Activated naive CD8-positive, alpha-beta T cell (primary cell): ENCODE data around the gene PRPS1.
"Not testable (repeated sequence)": the region's sequence is repeated elsewhere in the genome, so short reads cannot be mapped to it uniquely, and the experiment has no call there.

Experiments used
- H3K27ac Mint-ChIP-seq: one replicate; pipeline ENCODE4 v1.8.0; 2021; ENCODE audit warnings: mixed read lengths
- H3K27me3 Mint-ChIP-seq: one replicate; pipeline ENCODE4 v1.8.0; 2021; ENCODE audit warnings: mixed read lengths
- H3K36me3 Mint-ChIP-seq: one replicate; pipeline ENCODE4 v1.8.0; 2021; ENCODE audit warnings: mixed read lengths
- H3K4me1 Mint-ChIP-seq: one replicate; pipeline ENCODE4 v1.8.0; 2021; ENCODE audit warnings: low read depth, mixed read lengths
- H3K4me3 Mint-ChIP-seq: one replicate; pipeline ENCODE4 v1.8.0; 2021; ENCODE audit warnings: mild to moderate bottlenecking, mixed read lengths
- H3K9me3 Mint-ChIP-seq: one replicate; pipeline ENCODE4 v1.8.0; 2021; ENCODE audit warnings: low read depth, mixed read lengths

PRPS1 gene

GRCh38 chrX:107675823-107676555 lies 47.7 kb downstream of the PRPS1 start:
- Mint-ChIP-seq H3K27ac (peak overlapping the region; percentile 99), H3K4me1 (peaks cover 63% of the 10 kb centered on the region), H3K27me3 (no peaks in the 10 kb centered on the region), H3K4me3 (peak overlapping the region; percentile 88), H3K36me3 (no peaks in the 10 kb centered on the region), H3K9me3 (no peaks in the 10 kb centered on the region)

- Mint-ChIP-seq H3K27ac (peak overlapping the region; percentile 99), H3K27me3 (no peaks in the 10 kb centered on the region), H3K4me3 (peak overlapping the region; percentile 88), H3K9me3 (no peaks in the 10 kb centered on the region), H3K4me1 (peaks cover 59% of the 10 kb centered on the region), H3K36me3 (no peaks in the 10 kb centered on the region)
Measured at GRCh38 chrX:107676559-107677378, 48.5 kb downstream of the PRPS1 start.

- H3K4me3 Mint-ChIP-seq: peak overlapping the region; percentile 88
- no peaks in the 10 kb centered on the region for H3K36me3 Mint-ChIP-seq
- no peaks in the 10 kb centered on the region for H3K9me3 Mint-ChIP-seq
- peak overlapping the region; percentile 99 for H3K27ac Mint-ChIP-seq
- H3K27me3 Mint-ChIP-seq: no peaks in the 10 kb centered on the region
- peaks cover 58% of the 10 kb centered on the region for H3K4me1 Mint-ChIP-seq
Measured at GRCh38 chrX:107677501-107677901, 49.2 kb downstream of the PRPS1 start.

GRCh38 chrX:107677909-107678308 lies 49.6 kb downstream of the PRPS1 start:
- Mint-ChIP-seq H3K4me1 (peaks cover 56% of the 10 kb centered on the region), H3K9me3 (no peaks in the 10 kb centered on the region), H3K27me3 (no peaks in the 10 kb centered on the region), H3K36me3 (no peaks in the 10 kb centered on the region), H3K27ac (peak overlapping the region; percentile 99), H3K4me3 (peak overlapping the region; percentile 88)

- Mint-ChIP-seq H3K4me3 (peak overlapping the region; percentile 13), H3K36me3 (no peaks in the 10 kb centered on the region), H3K9me3 (no peaks in the 10 kb centered on the region), H3K27ac (peak overlapping the region; percentile 99), H3K27me3 (no peaks in the 10 kb centered on the region), H3K4me1 (peaks cover 55% of the 10 kb centered on the region)
Measured at GRCh38 chrX:107678957-107679740, 50.8 kb downstream of the PRPS1 start.

- Mint-ChIP-seq H3K4me1 (peaks cover 51% of the 10 kb centered on the region), H3K36me3 (no peaks in the 10 kb centered on the region), H3K4me3 (no peak overlapping the region), H3K27ac (no peak overlapping the region), H3K27me3 (no peaks in the 10 kb centered on the region), H3K9me3 (no peaks in the 10 kb centered on the region)
Measured at GRCh38 chrX:107682256-107682655, 53.9 kb downstream of the PRPS1 start.

GRCh38 chrX:107683124-107683895 lies 55.0 kb downstream of the PRPS1 start:
- Mint-ChIP-seq H3K27me3 (no peaks in the 10 kb centered on the region), H3K36me3 (no peaks in the 10 kb centered on the region), H3K9me3 (no peaks in the 10 kb centered on the region), H3K27ac (peak overlapping the region; percentile 50), H3K4me3 (no peak overlapping the region), H3K4me1 (peaks cover 45% of the 10 kb centered on the region)

- H3K27ac Mint-ChIP-seq: no peak overlapping the region
- H3K4me3 Mint-ChIP-seq: no peak overlapping the region
- no peaks in the 10 kb centered on the region for H3K9me3 Mint-ChIP-seq
- H3K4me1 Mint-ChIP-seq: peaks cover 39% of the 10 kb centered on the region
- no peaks in the 10 kb centered on the region for H3K27me3 Mint-ChIP-seq
- no peaks in the 10 kb centered on the region for H3K36me3 Mint-ChIP-seq
Measured at GRCh38 chrX:107683931-107684330, 55.6 kb downstream of the PRPS1 start.

GRCh38 chrX:107684956-107685385 lies 56.7 kb downstream of the PRPS1 start:
- Mint-ChIP-seq H3K4me1 (peaks cover 33% of the 10 kb centered on the region), H3K27ac (no peak overlapping the region)

GRCh38 chrX:107685586-107685985 lies 57.3 kb downstream of the PRPS1 start:
- H3K4me1 Mint-ChIP-seq: peaks cover 28% of the 10 kb centered on the region
- H3K9me3 Mint-ChIP-seq: not testable (repeated sequence)

More at GRCh38 chrX:107684956-107685385, 56.7 kb downstream of the PRPS1 start:
- Mint-ChIP-seq H3K36me3 (no peaks in the 10 kb centered on the region), H3K9me3 (no peaks in the 10 kb centered on the region), H3K4me3 (no peak overlapping the region), H3K27me3 (no peaks in the 10 kb centered on the region)

GRCh38 chrX:107686026-107686425 lies 57.7 kb downstream of the PRPS1 start:
- Mint-ChIP-seq H3K9me3 (no peaks in the 10 kb centered on the region), H3K27ac (no peak overlapping the region), H3K4me1 (peaks cover 25% of the 10 kb centered on the region), H3K36me3 (no peaks in the 10 kb centered on the region), H3K27me3 (no peaks in the 10 kb centered on the region), H3K4me3 (no peak overlapping the region)

More at GRCh38 chrX:107685586-107685985, 57.3 kb downstream of the PRPS1 start:
- H3K27me3 Mint-ChIP-seq, H3K36me3 Mint-ChIP-seq, H3K4me3 Mint-ChIP-seq, H3K27ac Mint-ChIP-seq: not testable (repeated sequence)

GRCh38 chrX:107686792-107687191 lies 58.5 kb downstream of the PRPS1 start:
- Mint-ChIP-seq H3K36me3 (no peaks in the 10 kb centered on the region), H3K4me1 (peaks cover 28% of the 10 kb centered on the region), H3K27ac (no peak overlapping the region), H3K27me3 (no peaks in the 10 kb centered on the region), H3K4me3 (no peak overlapping the region), H3K9me3 (no peaks in the 10 kb centered on the region)

- peaks cover 28% of the 10 kb centered on the region for H3K4me1 Mint-ChIP-seq
- H3K9me3 Mint-ChIP-seq: no peaks in the 10 kb centered on the region
- H3K4me3 Mint-ChIP-seq: no peak overlapping the region
- H3K36me3 Mint-ChIP-seq: no peaks in the 10 kb centered on the region
- H3K27me3 Mint-ChIP-seq: no peaks in the 10 kb centered on the region
- H3K27ac Mint-ChIP-seq: no peak overlapping the region
Measured at GRCh38 chrX:107687445-107687844, 59.1 kb downstream of the PRPS1 start.

- peaks cover 11% of the 10 kb centered on the region for H3K4me1 Mint-ChIP-seq
Measured at GRCh38 chrX:107691024-107691448, 62.7 kb downstream of the PRPS1 start.

More at GRCh38 chrX:107691024-107691448, 62.7 kb downstream of the PRPS1 start:
- no peaks in the 10 kb centered on the region for H3K36me3 Mint-ChIP-seq
- no peaks in the 10 kb centered on the region for H3K27me3 Mint-ChIP-seq
- no peak overlapping the region for H3K27ac Mint-ChIP-seq
- H3K9me3 Mint-ChIP-seq: no peaks in the 10 kb centered on the region
- no peak overlapping the region for H3K4me3 Mint-ChIP-seq
